GM21786 (cell line): ENCODE measurements around the gene AGBL4.

Source experiments
- ATAC-seq: cut with Tn5 transposase; IDR thresholded peaks from one replicate; pipeline ENCODE4 v1.9.1; 2021; ENCODE audit not compliant: unreplicated experiment

Gene AGBL4

DNA sequence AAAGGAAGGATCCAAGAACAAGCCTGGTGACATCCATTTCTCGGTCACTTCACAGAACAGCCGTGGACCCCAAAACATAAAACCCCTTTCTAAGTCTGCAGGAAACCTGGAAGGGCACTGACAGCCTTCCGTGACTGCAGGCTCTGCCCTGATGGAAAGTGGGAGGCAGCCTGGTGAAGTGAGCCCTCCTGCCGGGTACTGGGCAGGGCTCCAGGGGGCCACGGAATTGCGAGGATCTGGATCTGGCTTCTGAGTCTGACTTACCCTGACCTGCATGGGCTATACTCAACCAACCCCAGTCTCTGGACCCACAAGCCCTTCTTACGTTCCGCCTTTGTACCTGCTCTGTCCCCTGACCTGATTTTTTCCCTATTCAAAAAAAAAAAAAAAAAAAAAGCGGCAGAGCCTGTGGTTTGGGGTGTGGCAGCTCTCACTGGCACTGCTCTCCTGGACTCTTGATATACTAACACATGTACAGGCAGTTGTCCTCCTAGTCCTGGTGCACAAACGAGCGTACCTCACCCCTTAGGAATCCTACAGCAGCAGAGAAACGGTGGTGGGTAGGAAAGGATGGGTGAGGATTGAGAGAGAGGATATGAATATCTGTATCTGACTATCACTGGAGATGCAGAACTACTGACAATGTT lies 1330.0 kb downstream of the AGBL4 start:
- no peak for ATAC-seq

DNA sequence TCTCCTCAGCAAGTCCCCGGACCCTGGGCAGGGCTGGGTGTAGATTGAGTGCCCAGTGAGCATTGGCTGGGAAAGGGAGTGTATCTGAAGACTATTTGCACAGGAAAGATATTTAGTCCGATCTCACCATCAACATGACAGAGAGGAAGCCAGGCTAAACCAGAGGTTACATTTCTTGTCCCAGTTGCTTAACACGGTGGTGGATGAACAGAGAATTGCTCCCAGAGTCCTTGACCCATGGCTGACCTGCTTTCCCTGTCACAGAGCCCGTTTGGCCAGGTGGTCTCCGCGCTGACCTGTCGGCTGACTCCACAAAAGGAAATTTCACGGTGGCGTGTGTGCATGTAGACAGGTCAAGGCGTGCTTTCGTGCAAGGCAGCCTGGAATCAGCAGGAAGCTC lies 1330.6 kb downstream of the AGBL4 start:
- no peak for ATAC-seq

DNA sequence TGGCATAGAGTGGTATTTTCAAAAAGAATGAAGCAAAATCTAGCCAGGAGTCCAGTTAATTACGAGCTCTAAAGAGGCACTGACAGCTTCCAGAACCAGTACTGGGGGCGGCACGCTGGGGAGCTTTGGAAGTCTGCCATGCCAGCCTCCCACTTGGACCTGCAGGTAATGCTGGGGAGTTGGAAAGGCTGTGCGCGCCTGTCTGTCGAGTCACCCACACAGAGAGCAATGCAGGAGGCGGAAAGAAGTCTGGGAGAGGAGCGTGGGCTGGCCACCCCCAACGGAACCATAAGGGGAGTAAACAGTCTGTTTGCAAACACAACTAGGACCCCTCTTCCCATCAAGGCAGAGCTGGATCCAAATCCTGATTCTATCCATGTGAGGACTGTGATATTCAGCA lies 1331.5 kb downstream of the AGBL4 start:
- no peak for ATAC-seq

GRCh38 chr1:48691429-48692001 lies 1332.2 kb downstream of the AGBL4 start:
- ATAC-seq, result no peak

- no peak for ATAC-seq
These were observed 1335.5 kb downstream of the AGBL4 start for GRCh38 chr1:48688102-48688760.

DNA sequence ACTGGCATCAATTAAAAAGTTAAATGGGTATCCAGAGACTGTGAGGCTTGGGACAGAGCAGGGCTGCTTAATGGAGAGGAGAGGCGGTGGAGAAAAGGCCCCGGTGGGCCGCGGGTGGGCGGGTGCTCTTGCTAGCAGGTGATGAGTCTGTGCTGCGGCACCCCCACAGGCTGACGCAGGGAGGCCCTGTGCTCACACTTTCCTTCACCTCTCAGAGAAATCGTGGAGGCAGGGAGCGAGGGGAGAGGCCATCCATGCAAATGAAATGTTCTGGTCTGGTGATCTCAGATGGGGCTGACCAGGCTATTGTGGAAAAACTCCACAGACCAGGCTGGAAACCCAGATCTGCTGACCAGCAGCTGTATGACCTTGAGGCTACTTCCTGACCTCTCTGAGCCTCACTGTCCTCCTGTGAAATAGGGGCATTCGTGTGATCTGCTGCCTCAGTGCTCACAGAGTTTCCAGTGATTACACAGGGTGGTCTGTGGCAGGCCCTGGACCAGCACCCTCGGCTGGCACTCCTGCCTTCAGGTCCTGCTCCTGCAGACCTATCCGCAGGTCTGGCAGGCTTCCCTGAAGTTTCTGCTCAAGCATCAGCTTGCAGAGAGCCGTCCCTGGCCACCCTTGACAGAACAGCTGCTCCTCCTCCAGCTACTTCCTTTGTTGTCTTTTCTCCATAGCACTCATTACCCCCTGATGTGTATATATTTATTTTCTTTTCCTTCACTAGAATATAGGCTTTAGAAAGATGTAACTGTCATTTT lies 1336.3 kb downstream of the AGBL4 start:
- ATAC-seq, result no peak

DNA sequence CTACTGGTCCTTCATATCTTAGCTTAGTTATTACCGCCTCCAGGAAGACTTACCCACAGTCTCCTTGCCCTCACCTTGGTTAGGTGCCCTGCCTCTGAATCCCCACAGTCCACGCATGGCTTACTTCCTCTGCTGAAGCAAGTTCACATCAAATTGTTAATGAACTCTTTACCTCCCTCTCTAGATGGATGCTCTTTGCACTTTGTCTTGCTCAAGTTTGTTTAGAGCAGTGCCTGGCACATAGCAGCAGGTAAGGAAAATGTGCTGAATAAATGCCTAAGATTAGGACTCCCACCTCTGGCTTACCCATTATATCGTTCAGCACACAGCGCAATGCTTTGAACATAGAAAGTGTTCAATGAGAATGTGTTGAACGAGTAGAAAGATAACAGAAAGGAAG lies 1337.6 kb downstream of the AGBL4 start:
- no peak for ATAC-seq

GRCh38 chr1:48684381-48684780 lies 1339.4 kb downstream of the AGBL4 start:
- no peak for ATAC-seq

DNA sequence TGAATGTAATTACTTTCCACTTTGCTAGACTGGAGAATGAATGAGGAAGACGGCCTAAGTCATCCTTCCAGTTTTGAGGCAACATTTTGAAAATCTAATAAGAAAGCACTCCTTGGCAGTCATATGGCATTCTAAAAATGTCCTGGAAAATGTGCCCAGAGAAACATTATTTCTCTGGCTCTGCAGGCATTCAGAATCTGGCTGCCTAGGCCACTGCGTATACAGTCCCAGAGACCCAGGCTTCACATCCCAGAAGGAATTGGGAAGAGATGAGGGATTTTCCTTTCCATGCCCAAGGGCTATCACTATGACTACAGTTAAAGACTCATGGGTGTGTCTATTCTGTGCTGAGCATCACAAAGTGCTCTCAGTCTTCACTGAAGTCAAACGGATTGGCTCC lies 1339.9 kb downstream of the AGBL4 start:
- no peak for ATAC-seq

DNA sequence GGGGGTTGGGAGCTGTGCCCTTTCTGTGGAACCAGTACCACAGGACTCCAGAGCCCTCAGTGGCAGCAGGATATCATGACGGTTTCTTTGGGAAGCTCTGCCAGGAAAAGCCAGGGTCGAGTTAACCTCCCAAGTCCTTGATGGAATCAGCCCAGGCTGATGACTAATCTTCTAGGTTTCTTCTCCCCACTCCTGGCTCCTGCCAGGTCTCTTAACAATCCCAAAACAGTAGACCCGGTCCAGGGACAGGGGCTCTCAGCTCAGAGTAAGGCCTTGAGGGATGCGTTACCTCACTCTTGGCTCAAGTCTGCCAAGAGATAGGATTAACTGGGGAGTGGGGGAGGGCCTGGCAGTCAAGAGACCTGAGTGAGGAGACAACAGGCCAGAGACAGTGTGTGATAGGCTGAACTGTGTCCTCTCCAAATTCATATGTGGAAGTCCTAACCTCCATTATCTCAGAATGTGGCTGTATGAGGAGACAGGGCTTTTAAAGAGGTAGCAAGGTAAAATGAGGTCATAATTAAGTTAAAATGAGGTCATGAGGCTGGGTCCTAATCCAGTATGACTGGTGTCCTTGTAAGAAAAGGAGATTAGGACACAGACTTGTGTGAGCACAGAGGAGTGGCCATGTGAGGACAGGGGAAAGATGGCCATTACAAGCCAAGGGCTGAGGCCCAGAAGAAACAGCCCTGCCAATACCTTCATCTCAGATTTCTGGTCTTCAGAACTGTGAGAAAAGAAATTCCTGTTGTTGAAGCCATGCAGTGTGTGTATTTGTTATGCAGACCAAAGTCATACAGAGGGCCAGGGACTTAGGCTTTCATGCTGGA lies 1342.1 kb downstream of the AGBL4 start:
- no peak for ATAC-seq

GRCh38 chr1:48680411-48681035 lies 1343.2 kb downstream of the AGBL4 start:
- no peak for ATAC-seq

- ATAC-seq, result no peak
These were observed 1343.9 kb downstream of the AGBL4 start for GRCh38 chr1:48679859-48680258.

- no peak for ATAC-seq
These were observed 1344.8 kb downstream of the AGBL4 start for GRCh38 chr1:48678710-48679505.

- peak; percentile 46 for ATAC-seq
These were observed 1346.2 kb downstream of the AGBL4 start for GRCh38 chr1:48677306-48678287.

- no peak for ATAC-seq
These were observed 1346.9 kb downstream of the AGBL4 start for GRCh38 chr1:48676822-48677221.

DNA sequence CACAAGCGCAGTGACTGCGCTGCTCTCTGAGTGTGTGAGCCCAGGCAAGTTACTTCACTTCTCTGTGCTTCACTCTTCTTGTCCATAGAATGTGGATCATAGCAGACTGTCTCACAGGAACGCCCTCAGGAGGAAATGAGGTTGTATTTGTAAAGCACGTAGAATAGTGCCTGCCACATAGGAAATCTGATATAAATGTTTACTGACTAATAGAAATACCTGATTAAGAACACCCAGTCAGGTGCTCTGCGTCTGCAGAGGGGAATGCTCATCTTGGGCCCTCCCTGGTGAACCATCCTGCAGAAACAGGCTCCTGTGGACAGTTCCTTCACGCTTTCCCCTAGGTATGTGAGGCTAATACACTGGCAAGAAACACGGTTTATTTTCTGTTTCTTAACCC lies 1347.4 kb downstream of the AGBL4 start:
- ATAC-seq, result no peak

DNA sequence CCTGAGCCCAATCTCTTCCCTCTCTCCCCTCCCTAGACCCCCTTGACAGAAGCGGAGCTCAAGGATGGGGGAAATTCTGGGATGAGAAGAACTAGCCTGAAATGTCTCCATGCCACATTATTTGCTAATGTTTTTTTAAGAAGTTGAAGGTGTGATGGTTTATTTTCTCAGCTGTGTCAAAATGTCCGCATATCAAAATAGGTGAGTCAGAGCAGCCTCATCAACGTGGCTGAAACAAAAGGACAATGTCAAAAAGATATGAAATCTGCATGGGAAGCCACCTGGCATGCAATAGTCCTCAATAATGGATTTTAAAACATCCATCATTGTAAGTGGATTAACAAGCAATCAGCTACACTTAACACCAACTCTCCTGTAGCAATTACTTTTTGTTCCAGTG lies 1348.5 kb downstream of the AGBL4 start:
- no peak for ATAC-seq

DNA sequence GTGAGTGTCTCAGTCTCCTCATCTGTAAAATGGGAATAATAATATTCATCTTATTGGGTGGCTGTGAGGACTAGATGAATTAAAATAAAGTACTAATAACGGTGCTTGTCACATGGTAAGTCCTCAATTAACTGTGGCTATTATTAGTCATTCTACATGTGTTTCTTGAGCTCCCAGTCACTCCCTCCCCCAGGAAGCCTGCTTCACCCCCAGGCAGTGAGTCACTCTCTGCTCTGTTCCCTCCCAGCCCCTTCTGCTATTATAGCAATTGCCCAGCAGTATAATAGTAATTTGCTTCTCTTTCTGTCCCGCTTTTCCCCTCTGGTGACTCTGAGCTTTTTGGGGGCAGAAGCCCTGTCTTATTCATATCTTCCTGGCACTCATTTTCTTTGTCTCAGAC lies 1349.1 kb downstream of the AGBL4 start:
- ATAC-seq, result no peak
